Peyer's patch (tissue), 4 donors: Measurements from ENCODE around the gene IQGAP2. TPM values are rescaled to one million over a fixed set of nuclear protein-coding genes. Genes with fewer than 3 reads are reported as not detected.
A peak's percentile ranks its signal among the peaks of the same experiment; 100 is the strongest.

Experiments
- DNase-seq, 3 donors: peaks; one replicate each; pipeline ENCODE4 v3.0.0-alpha.2; 2017 to 2019
- H3K27ac ChIP-seq, 4 donors: fragments of 200-600 bp; sonication (generic); one replicate each; pipeline ENCODE4 v1.5.1; 2016 to 2019
- H3K27me3 ChIP-seq, 2 donors: fragments of 200-600 bp; sonication (generic); one replicate each; pipeline ENCODE4 v1.5.1; 2019
- H3K36me3 ChIP-seq, 3 donors: fragments of 200-600 bp; sonication (generic); one replicate each; pipeline ENCODE4 v1.5.1; 2016 to 2019
- H3K4me1 ChIP-seq, 4 donors: fragments of 200-600 bp; sonication (generic); one replicate each; pipeline ENCODE4 v1.5.1; 2016 to 2019
- H3K4me3 ChIP-seq, 4 donors: fragments of 200-600 bp; sonication (generic); 1 replicate in 3 of 4; 2 replicates in 1 of 4; pipeline ENCODE4 v1.5.1; 2016 to 2019; ENCODE audit warnings: mild to moderate bottlenecking in 1 of 4
- H3K9me3 ChIP-seq, 4 donors: fragments of 200-600 bp; sonication (generic); one replicate each; pipeline ENCODE4 v1.5.1; 2016 to 2019; ENCODE audit warnings: mild to moderate bottlenecking in 1 of 4
- POLR2A ChIP-seq, 2 donors: fragments of 450-650 bp; IDR thresholded peaks; one replicate each; pipeline ENCODE4 v1.5.1; 2017; ENCODE audit warnings: antibody characterized with exemption in 2 of 2, mild to moderate bottlenecking in 2 of 2, moderate library complexity in 2 of 2
- total RNA-seq, 4 donors: library from RNA; depleted of rRNA; stranded (reverse); fragments of >200 nt; gene quantifications; one replicate each; pipeline ENCODE4 v1.1.0, GENCODE V29; 2016
- TF ChIP-seq, protein P1 (sequence below), 6 experiments: fragments of 450-650 bp in 4 of 6; fragments of 200-600 bp in 2 of 6; sonication (generic) in 1 of 6; IDR thresholded peaks; one replicate each; pipeline ENCODE4 v1.5.1; 2017 to 2019; ENCODE audit warnings: antibody characterized with exemption in 6 of 6, mild to moderate bottlenecking in 3 of 6, moderate library complexity in 1 of 6

IQGAP2 gene
- total RNA-seq, 4 donors from 2014 or later: 58.6 to 110 (median 84.7) TPM

DNA sequence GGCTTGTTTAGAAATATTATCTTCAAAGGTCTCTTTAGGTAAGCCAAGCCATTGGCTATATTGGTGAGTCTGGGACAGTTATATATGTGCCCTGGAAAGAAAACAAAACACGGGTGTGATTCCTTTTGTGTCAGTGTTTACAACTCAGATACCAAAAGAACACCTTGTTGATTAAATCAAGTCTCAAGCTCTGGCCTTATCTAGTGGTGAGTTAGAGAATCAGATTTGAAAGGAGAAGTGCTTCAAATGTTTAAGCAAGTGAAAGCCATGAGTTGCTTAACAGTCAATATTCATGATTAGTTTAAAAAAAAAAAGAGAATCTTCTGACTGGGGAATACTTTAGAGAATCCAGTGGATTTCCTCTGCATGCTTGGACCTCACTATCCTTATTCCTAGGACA lies 68.3 kb downstream of the IQGAP2 start:
- Histone ChIP-seq H3K4me3 (no peak overlapping the region), H3K9me3 (no peaks in the 10 kb centered on the region), H3K4me1 (peaks cover 0 to 17% (median 2%) of the 10 kb centered on the region in 4 donors), H3K36me3 (no peaks in the 10 kb centered on the region), H3K27ac (no peak overlapping the region), H3K27me3 (no peaks in the 10 kb centered on the region)
- no peak for TF ChIP-seq POLR2A (IDR thresholded peaks at IDR 0.05)
- TF ChIP-seq, protein P1, sequence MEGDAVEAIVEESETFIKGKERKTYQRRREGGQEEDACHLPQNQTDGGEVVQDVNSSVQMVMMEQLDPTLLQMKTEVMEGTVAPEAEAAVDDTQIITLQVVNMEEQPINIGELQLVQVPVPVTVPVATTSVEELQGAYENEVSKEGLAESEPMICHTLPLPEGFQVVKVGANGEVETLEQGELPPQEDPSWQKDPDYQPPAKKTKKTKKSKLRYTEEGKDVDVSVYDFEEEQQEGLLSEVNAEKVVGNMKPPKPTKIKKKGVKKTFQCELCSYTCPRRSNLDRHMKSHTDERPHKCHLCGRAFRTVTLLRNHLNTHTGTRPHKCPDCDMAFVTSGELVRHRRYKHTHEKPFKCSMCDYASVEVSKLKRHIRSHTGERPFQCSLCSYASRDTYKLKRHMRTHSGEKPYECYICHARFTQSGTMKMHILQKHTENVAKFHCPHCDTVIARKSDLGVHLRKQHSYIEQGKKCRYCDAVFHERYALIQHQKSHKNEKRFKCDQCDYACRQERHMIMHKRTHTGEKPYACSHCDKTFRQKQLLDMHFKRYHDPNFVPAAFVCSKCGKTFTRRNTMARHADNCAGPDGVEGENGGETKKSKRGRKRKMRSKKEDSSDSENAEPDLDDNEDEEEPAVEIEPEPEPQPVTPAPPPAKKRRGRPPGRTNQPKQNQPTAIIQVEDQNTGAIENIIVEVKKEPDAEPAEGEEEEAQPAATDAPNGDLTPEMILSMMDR (IDR thresholded peaks at IDR 0.05): no peak
- no peak for DNase-seq

- H3K27me3 ChIP-seq: no peaks in the 10 kb centered on the region
- peak overlapping the region in 1 of 4 donors; percentile 31 for H3K27ac ChIP-seq
- no peak for TF ChIP-seq POLR2A (IDR thresholded peaks at IDR 0.05)
- TF ChIP-seq, protein P1 (IDR thresholded peaks at IDR 0.05): no peak
- H3K36me3 ChIP-seq: no peaks in the 10 kb centered on the region
- peaks cover 0 to 18% (median 2%) of the 10 kb centered on the region in 4 donors for H3K4me1 ChIP-seq
- no peak for DNase-seq
- H3K9me3 ChIP-seq: no peaks in the 10 kb centered on the region
- no peak overlapping the region for H3K4me3 ChIP-seq
Observed at GRCh38 chr5:76471987-76472334, 68.9 kb downstream of the IQGAP2 start.

GRCh38 chr5:76472335-76473008 lies 69.4 kb downstream of the IQGAP2 start:
- H3K4me3 ChIP-seq: no peak overlapping the region
- no peaks in the 10 kb centered on the region for H3K27me3 ChIP-seq
- TF ChIP-seq, protein P1 (IDR thresholded peaks at IDR 0.05): no peak
- TF ChIP-seq POLR2A (IDR thresholded peaks at IDR 0.05): no peak
- H3K36me3 ChIP-seq: no peaks in the 10 kb centered on the region
- H3K9me3 ChIP-seq: no peaks in the 10 kb centered on the region
- peaks cover 0 to 22% (median 2%) of the 10 kb centered on the region in 4 donors for H3K4me1 ChIP-seq
- DNase-seq: no peak
- peak overlapping the region in 1 of 4 donors; percentile 31 for H3K27ac ChIP-seq

DNA sequence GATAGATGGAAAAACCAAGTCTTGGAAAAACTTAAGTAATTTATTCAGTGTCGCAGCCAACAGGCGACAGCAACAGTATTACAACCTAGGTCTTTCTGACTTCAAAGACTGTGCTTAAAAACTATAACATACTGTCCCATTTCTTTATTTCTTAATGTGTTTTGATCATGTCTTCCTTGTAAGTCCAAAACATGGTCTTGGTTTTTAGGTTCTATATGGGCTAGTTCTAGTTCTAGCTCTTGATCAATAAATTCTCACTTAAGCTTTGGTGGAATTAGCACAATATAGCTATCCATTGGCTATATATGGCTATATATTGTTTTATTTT lies 69.9 kb downstream of the IQGAP2 start:
- no peaks in the 10 kb centered on the region for H3K9me3 ChIP-seq
- H3K36me3 ChIP-seq: no peaks in the 10 kb centered on the region
- no peak overlapping the region for H3K4me3 ChIP-seq
- H3K4me1 ChIP-seq: peaks cover 0 to 27% (median 2%) of the 10 kb centered on the region in 4 donors
- no peak overlapping the region for H3K27ac ChIP-seq
- TF ChIP-seq, protein P1 (IDR thresholded peaks at IDR 0.05): no peak
- H3K27me3 ChIP-seq: no peaks in the 10 kb centered on the region
- DNase-seq: no peak

DNA sequence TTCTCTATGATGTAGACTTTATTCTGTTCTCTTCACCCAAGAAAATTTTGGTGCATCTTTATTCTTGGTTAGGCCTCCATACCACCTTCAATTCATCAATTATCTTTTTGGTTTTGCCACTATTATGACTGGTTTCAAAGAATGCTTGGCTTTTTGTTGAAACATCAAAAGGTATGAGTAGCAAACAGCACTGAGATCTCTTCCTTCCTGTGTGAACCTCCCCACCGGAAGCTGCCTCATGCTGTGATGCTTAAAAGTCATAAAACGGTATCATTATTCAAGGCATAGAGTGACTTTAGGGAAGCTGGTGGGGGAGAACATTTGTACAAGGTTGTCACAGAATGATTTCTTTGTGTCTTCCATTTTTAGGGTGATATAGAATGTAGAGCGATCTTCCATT lies 70.6 kb downstream of the IQGAP2 start:
- H3K4me1 ChIP-seq: peaks cover 0 to 34% (median 2%) of the 10 kb centered on the region in 4 donors

More for the DNA sequence above, 70.6 kb downstream of the IQGAP2 start:
- H3K27ac ChIP-seq: no peak overlapping the region
- H3K27me3 ChIP-seq: no peaks in the 10 kb centered on the region
- no peaks in the 10 kb centered on the region for H3K36me3 ChIP-seq
- DNase-seq: peak in 2 of 3 donors; percentile 59 to 70
- no peak overlapping the region for H3K4me3 ChIP-seq
- TF ChIP-seq POLR2A (IDR thresholded peaks at IDR 0.05): no peak
- TF ChIP-seq, protein P1 (IDR thresholded peaks at IDR 0.05): no peak
- H3K9me3 ChIP-seq: no peaks in the 10 kb centered on the region
